ENCODE results near the gene RHNO1.

GRCh38 chr12:2876431-2877046 is 484 bp upstream of the RHNO1 start:
- TF ChIP-seq CTCF (IDR thresholded peaks at IDR 0.05; ENCODE audit: poor library complexity) (no peak), EZH2 (IDR thresholded peaks at IDR 0.05; ENCODE audit: borderline replicate concordance) (no peak), EZH2phosphoT487 (IDR thresholded peaks at IDR 0.05; ENCODE audit: low read depth, severe bottlenecking, unreplicated experiment) (no peak)
